Esophagus muscularis mucosa (tissue), 4 donors: Measurements from ENCODE around the gene RHBDL3. TPM values are rescaled to one million over a fixed set of nuclear protein-coding genes. Genes with fewer than 3 reads are reported as not detected.
"Not testable (repeated sequence)": the region's sequence is repeated elsewhere in the genome, so short reads cannot be mapped to it uniquely, and the experiment has no call there.

ENCODE experiments used
- DNase-seq: peaks from one replicate; pipeline ENCODE4 v3.0.0-alpha.2; 2017; ENCODE audit errors: extremely low spot score
- H3K27ac ChIP-seq, 4 donors: fragments of 200-600 bp; sonication (generic); replicated peaks in 1 of 4; 1 replicate in 3 of 4; 2 replicates in 1 of 4; pipeline ENCODE4 v1.5.1; 2016 to 2019; ENCODE audit warnings: mild to moderate bottlenecking in 1 of 4
- H3K27me3 ChIP-seq, 4 donors: fragments of 200-600 bp; sonication (generic); one replicate each; pipeline versions ENCODE4 v1.5.1 to v1.6.0; 2016 to 2019
- H3K36me3 ChIP-seq, 4 donors: fragments of 200-600 bp; sonication (generic); one replicate each; pipeline ENCODE4 v1.5.1; 2016 to 2019
- H3K4me1 ChIP-seq, 4 donors: fragments of 200-600 bp; sonication (generic); one replicate each; pipeline ENCODE4 v1.5.1; 2016 to 2019
- H3K4me3 ChIP-seq, 4 donors: fragments of 200-600 bp; sonication (generic); 1 replicate in 2 of 4; 2 replicates in 2 of 4; pipeline ENCODE4 v1.5.1; 2016 to 2019; ENCODE audit warnings: mild to moderate bottlenecking in 4 of 4, moderate library complexity in 1 of 4
- H3K9me3 ChIP-seq, 4 donors: fragments of 200-600 bp; sonication (generic); 1 replicate in 3 of 4; 2 replicates in 1 of 4; pipeline ENCODE4 v1.5.1; 2016 to 2019
- EP300 ChIP-seq: sonication (generic); formaldehyde crosslinking; IDR thresholded peaks from one replicate; pipeline ENCODE4 v1.6.1; 2017; ENCODE audit warnings: antibody characterized with exemption
- POLR2A ChIP-seq: fragments of 450-650 bp; IDR thresholded peaks from one replicate; pipeline ENCODE4 v1.6.1; 2017; ENCODE audit warnings: antibody characterized with exemption, moderate library complexity, mild to moderate bottlenecking, low read depth
- POLR2AphosphoS5 ChIP-seq, 2 donors: sonication (generic); formaldehyde crosslinking; IDR thresholded peaks; one replicate each; pipeline ENCODE4 v1.6.1; 2017; ENCODE audit warnings: antibody characterized with exemption in 2 of 2
- WGBS: methylation state at CpG from one replicate; pipeline ENCODE4 v1.1.5; 2018; 5-methylcytosine and 5-hydroxymethylcytosine counted together
- intact Hi-C: fragments of 100-400 bp; cut with DNase I; formaldehyde crosslinking; loops from one replicate; pipeline ENCODE4 v1.15.1; 2023
- total RNA-seq, 4 donors: library from RNA; depleted of rRNA; stranded (reverse); fragments of >200 nt; gene quantifications; one replicate each; pipeline versions ENCODE4 v1.1.0 to v1.2.1, GENCODE V29; 2016
- TF ChIP-seq, protein P1 (sequence below), 3 experiments: fragments of 200-600 bp in 2 of 3; fragments of 450-650 bp in 1 of 3; sonication (generic) in 2 of 3; IDR thresholded peaks; one replicate each; pipeline ENCODE4 v1.5.1; 2017 to 2019; ENCODE audit warnings: antibody characterized with exemption in 3 of 3, mild to moderate bottlenecking in 2 of 3, moderate library complexity in 1 of 3

The RHBDL3 gene
- total RNA-seq, 4 donors from 2014 or later, result 0.42 to 2.1 (median 1.0) TPM

DNA sequence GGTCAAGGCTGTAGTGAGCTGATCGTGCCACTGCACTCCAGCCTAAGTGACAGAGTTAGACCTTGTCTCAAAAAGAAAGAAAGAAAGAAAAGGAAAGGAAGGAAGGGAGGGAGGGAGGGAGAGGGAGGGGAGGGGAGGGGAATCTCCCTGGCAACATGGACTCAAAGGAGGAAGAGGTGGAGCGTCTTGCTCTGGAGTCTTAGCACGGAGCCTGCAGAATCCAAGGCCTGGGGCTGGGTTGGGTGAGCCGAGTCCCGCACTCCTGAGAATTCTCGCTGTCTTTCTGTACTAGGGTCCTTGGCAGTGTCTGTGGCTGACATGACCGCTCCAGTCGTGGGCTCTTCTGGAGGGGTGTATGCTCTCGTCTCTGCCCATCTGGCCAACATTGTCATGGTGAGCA, 39.4 kb downstream of the RHBDL3 start:
- Histone ChIP-seq H3K27ac (no peak overlapping the region), H3K4me3 (no peak overlapping the region), H3K36me3 (no peaks in the 10 kb centered on the region), H3K27me3 (no peaks in the 10 kb centered on the region), H3K9me3 (no peaks in the 10 kb centered on the region), H3K4me1 (no peaks in the 10 kb centered on the region)
- TF ChIP-seq, protein P1, sequence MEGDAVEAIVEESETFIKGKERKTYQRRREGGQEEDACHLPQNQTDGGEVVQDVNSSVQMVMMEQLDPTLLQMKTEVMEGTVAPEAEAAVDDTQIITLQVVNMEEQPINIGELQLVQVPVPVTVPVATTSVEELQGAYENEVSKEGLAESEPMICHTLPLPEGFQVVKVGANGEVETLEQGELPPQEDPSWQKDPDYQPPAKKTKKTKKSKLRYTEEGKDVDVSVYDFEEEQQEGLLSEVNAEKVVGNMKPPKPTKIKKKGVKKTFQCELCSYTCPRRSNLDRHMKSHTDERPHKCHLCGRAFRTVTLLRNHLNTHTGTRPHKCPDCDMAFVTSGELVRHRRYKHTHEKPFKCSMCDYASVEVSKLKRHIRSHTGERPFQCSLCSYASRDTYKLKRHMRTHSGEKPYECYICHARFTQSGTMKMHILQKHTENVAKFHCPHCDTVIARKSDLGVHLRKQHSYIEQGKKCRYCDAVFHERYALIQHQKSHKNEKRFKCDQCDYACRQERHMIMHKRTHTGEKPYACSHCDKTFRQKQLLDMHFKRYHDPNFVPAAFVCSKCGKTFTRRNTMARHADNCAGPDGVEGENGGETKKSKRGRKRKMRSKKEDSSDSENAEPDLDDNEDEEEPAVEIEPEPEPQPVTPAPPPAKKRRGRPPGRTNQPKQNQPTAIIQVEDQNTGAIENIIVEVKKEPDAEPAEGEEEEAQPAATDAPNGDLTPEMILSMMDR (IDR thresholded peaks at IDR 0.05), result no peak
- TF ChIP-seq POLR2AphosphoS5 (IDR thresholded peaks at IDR 0.05) (no peak), EP300 (no peak), POLR2A (no peak)
- no peak for DNase-seq
- intact Hi-C loops, result no loop called here
- 87% methylated on average over 9 of the region's 9 CpGs for WGBS

DNA sequence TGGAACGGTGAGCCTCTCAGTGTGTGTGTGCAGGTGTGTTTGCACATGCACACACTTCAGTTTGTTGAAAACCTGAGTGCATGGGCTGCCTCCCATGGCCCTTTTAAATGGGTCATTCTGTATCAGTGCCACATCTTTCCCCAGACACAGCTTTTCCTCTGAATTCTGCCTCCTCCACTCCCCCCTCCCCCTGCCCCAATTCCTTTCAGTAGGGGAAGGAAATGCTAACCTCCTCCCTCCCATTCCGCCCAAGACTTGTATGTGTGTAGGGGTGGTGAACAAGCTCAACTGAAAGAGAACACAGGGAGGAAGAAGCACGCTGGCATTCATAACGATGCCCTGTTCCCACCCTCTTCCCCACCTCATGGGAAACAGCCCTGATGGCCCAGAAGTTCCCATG, 42.0 kb downstream of the RHBDL3 start:
- 82% methylated on average over 4 of the region's 4 CpGs for WGBS
- TF ChIP-seq, protein P1 (IDR thresholded peaks at IDR 0.05), result no peak
- TF ChIP-seq POLR2A, result no peak
- no peak for TF ChIP-seq EP300
- no peak for TF ChIP-seq POLR2AphosphoS5 (IDR thresholded peaks at IDR 0.05)
- intact Hi-C loops, result no loop called here
- H3K4me1 ChIP-seq, result peaks cover 0 to 9% (median 4%) of the 10 kb centered on the region in 4 donors
- DNase-seq, result no peak
- H3K27me3 ChIP-seq, result no peaks in the 10 kb centered on the region
- no peak overlapping the region for H3K4me3 ChIP-seq
- no peak overlapping the region for H3K27ac ChIP-seq
- H3K9me3 ChIP-seq, result no peaks in the 10 kb centered on the region
- H3K36me3 ChIP-seq, result no peaks in the 10 kb centered on the region

DNA sequence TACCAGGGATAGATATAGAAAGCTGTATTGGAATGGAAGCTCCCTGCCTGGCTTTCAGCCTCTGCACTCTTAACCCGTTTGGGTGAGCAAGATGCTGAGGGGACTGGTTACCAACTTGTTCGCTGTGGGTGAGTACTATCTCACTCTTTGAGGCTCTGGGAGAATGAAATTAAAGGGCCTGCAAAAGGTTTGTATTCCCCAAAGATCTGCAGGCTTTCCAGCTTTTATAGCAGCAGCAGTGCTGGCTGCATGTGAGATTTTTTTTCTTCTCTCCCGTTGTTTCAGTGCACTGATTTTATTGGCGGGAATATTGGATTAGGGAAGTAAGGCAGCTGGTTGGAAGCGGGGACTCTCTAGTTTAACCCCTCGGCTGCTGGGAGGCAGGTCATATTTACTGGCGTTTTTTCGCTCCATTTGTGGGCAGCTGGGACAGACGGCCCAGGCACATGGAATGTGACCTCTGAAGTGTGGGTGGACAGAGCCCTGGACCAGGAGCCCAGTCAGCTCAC, 45.5 kb downstream of the RHBDL3 start:
- Histone ChIP-seq H3K4me1 (peaks cover 0 to 9% (median 4%) of the 10 kb centered on the region in 4 donors), H3K36me3 (no peaks in the 10 kb centered on the region), H3K9me3 (no peaks in the 10 kb centered on the region), H3K4me3 (peak overlapping the region in 3 of 4 donors; percentile 27 to 41 (median 35)), H3K27ac (no peak overlapping the region), H3K27me3 (no peaks in the 10 kb centered on the region)
- WGBS, result 39% methylated on average over 8 of the region's 9 CpGs
- intact Hi-C loops, result no loop called here
- DNase-seq, result no peak
- TF ChIP-seq, protein P1 (IDR thresholded peaks at IDR 0.05), result no peak
- TF ChIP-seq POLR2AphosphoS5 (IDR thresholded peaks at IDR 0.05) (no peak), POLR2A (no peak), EP300 (no peak)

DNA sequence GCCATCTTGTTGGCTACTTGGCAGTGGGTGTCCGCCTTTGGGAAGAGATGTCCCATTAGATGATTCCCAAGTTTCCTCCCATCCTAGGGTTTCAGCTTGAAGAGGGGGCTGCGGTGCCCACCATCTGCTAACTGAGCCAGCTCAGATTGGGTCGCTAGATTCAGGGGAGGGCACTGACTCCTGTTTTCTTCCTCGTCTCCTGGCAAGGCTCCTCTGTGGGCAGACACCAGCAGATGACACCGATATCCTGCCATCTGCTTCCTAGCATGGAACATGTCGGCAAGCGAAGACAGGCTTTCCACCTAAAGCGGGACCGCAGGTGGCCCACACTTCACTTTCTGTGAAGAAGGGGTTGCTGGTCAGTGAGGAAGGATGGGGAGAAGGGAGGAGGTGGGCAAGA, 49.0 kb downstream of the RHBDL3 start:
- DNase-seq, result no peak
- H3K27me3 ChIP-seq, result no peaks in the 10 kb centered on the region
- TF ChIP-seq EP300 (no peak), POLR2AphosphoS5 (IDR thresholded peaks at IDR 0.05) (no peak), POLR2A (no peak)
- TF ChIP-seq, protein P1 (IDR thresholded peaks at IDR 0.05), result no peak
- WGBS, result 89% methylated on average over 6 of the region's 9 CpGs
- no peaks in the 10 kb centered on the region for H3K36me3 ChIP-seq
- no peaks in the 10 kb centered on the region for H3K9me3 ChIP-seq
- intact Hi-C loops, result no loop called here
- no peak overlapping the region for H3K4me3 ChIP-seq
- H3K27ac ChIP-seq, result no peak overlapping the region
- peaks cover 0 to 13% (median 4%) of the 10 kb centered on the region in 4 donors for H3K4me1 ChIP-seq

DNA sequence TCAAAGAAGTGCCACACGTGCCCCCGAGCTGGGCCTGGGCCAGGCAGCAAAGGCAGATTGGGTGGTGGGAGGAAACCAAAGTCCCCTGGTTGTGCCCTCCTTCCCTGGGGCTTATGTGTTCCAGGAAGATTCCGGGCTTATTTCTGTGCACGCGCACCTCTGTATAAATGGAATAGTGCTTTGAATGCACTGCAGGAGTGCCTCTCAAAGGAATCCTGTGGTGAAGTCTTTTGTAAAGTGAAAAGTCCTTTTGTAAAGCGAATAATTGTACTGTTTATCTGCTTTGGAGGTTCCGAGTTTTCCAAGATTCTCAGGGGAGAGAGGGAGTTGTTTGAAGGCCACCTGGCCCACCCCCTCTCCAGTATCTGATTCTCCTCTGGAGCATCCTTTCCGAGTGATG, 49.5 kb downstream of the RHBDL3 start:
- 88% methylated on average over 6 of the region's 8 CpGs for WGBS
- Histone ChIP-seq H3K27me3 (no peaks in the 10 kb centered on the region), H3K4me1 (peaks cover 0 to 13% (median 4%) of the 10 kb centered on the region in 4 donors), H3K4me3 (no peak overlapping the region), H3K36me3 (no peaks in the 10 kb centered on the region), H3K9me3 (no peaks in the 10 kb centered on the region), H3K27ac (no peak overlapping the region)
- intact Hi-C loops, result no loop called here
- TF ChIP-seq POLR2A, result no peak
- DNase-seq, result no peak

DNA sequence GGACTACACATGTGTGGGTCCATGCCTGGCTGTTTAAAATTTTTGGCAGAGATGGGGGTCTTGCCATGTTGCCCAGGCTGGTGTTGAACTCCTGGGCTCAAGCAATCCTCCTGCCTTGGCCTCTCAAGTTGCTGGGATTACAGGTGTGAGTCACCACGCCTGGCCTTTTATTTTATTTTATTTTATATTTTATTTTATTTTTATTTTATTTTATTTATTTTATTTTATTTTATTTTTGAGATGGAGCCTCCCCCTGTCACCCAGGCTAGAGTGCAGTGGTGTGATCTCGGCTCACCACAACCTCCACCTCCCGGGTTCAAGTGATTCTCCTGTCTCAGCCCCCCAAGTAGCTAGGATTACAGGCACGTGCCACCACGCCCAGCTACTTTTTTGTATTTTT, 51.0 kb downstream of the RHBDL3 start:
- WGBS, result 96% methylated on average over 5 of the region's 5 CpGs
- H3K4me3 ChIP-seq, H3K4me1 ChIP-seq, H3K36me3 ChIP-seq, DNase-seq, intact Hi-C loops, H3K27me3 ChIP-seq, H3K9me3 ChIP-seq, H3K27ac ChIP-seq: not testable (repeated sequence)
